Spleen (tissue), 7 donors: ENCODE results near the gene MCF2L.

Source experiments
- CTCF ChIP-seq, 11 experiments: fragments of 200-600 bp in 7 of 11; fragments of 450-650 bp in 4 of 11; sonication (generic) in 4 of 11; IDR thresholded peaks in 8 of 11; conservative IDR thresholded peaks in 3 of 11; 1 replicate in 7 of 11; 2 replicates in 4 of 11; pipeline versions ENCODE4 v1.4.0 to v1.8.0; 2016 to 2021; ENCODE audit warnings: antibody characterized with exemption in 11 of 11, inconsistent platforms in 4 of 11, mild to moderate bottlenecking in 1 of 11
- POLR2A ChIP-seq, 3 donors: fragments of 450-650 bp; IDR thresholded peaks; one replicate each; pipeline ENCODE4 v1.5.1; 2017; ENCODE audit warnings: antibody characterized with exemption in 3 of 3, mild to moderate bottlenecking in 1 of 3
- POLR2AphosphoS5 ChIP-seq, 3 donors: sonication (generic); formaldehyde crosslinking; IDR thresholded peaks; one replicate each; pipeline ENCODE4 v1.5.1; 2017; ENCODE audit warnings: antibody characterized with exemption in 3 of 3
- donor health status: DM: no; HTN: no; CAD: no; lungs with moderate emphysema.
- donor health status: DM: no; HTN: no; CAD: no.
- donor health status: DM: no; HTN: no; CAD: no.

DNA sequence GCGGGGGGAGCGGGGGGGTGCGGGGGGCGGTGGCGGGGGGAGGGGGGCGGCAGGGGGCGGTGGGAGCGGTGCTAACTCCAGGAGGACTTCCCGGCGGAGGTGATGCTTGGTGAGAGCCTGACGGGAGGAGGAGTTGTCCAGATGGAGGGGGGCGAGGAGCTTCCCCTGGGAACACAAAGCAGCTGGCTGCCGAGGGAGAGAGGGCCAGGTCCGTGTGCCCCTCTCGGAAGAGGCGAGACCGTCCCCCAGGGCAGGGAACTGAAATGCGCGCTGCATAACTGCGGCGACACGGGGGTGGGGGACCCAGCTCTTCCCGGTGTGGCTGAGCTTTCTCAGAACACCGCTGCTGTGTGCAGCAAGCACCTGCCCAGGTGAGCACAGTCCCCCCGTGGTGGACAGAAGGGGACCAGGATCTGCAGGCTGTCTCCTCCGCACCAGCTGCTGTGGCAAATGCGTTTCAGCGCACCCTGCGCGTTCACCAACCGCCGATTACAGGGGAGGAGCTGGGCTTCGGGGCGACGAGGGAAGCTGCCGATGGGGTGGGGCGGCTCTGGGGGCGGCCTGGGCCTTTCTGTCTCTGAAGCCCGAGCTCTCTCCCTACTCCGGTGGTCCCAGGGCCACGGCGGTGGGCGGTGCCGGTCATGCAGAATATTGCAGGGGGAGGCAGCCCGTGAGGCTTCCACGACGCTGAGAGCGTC lies 81.9 kb downstream of the MCF2L start:
- TF ChIP-seq CTCF (IDR thresholded peaks at IDR 0.05 in 8 of 11, conservative IDR thresholded peaks at IDR 0.05 in 3 of 11) = no peak
- TF ChIP-seq POLR2A (IDR thresholded peaks at IDR 0.05) = no peak
- no peak for TF ChIP-seq POLR2AphosphoS5 (IDR thresholded peaks at IDR 0.05)
